HepG2 (cell line): Measurements from ENCODE around the gene KBTBD2. TPM values are rescaled to one million over a fixed set of nuclear protein-coding genes. Genes with fewer than 3 reads are reported as not detected.

ENCODE experiments used
- ATAC-seq: fragments of 200-7000 bp; cut with Tn5 transposase; 3 replicates; pipeline ENCODE4 v1.9.1; 2020; ENCODE audit warnings: mild to moderate bottlenecking, moderate library complexity
- BruUV-seq: library from RNA; stranded (reverse); fragments of 400-500 nt; replicated peaks from 2 replicates; lab custom pipeline; 2021; lab: Mats Ljungman, UMichigan
- CTCF ChIA-PET: fragments of 300-600 bp; formaldehyde crosslinking; extraction: SDS; loops from one replicate; lab custom pipeline; 2021; ENCODE audit warnings: low total read pairs, inconsistent platforms, low intra/inter-chr PET ratio; lab: Yijun Ruan, JAX
- POLR2A ChIA-PET: fragments of 350-600 bp; sonication (Branson Sonifier 250); formaldehyde crosslinking; loops from one replicate; lab custom pipeline; 2020; ENCODE audit warnings: antibody characterized with exemption, inconsistent platforms; lab: Yijun Ruan, JAX
- DNase-seq: peaks from one replicate; pipeline ENCODE4 v3.0.0-alpha.2; 2015; ENCODE audit warnings: low spot score
- FAIRE-seq: peaks from 3 replicates; lab custom pipeline; 2011; peaks lifted over from hg19 to GRCh38; lab: Jason Lieb, UNC
- H2AFZ ChIP-seq: one replicate; pipeline ENCODE4 v1.6.1; 2011; ENCODE audit warnings: low read length, inconsistent platforms
- H3K27ac ChIP-seq: fragments of 300-600 bp; 3 replicates; pipeline ENCODE4 v1.8.0; 2011; ENCODE audit warnings: mixed run types, mild to moderate bottlenecking, mixed read lengths, low read length, inconsistent platforms; ENCODE audit not compliant: insufficient read depth; ENCODE audit errors: extremely low read length
- H3K27me3 ChIP-seq, 2 experiments: fragments of 200-600 bp in 1 of 2; 2 replicates in 1 of 2; 3 replicates in 1 of 2; pipeline versions ENCODE4 v1.6.0 to v1.8.0; 2011; ENCODE audit warnings: low read length in 2 of 2, mild to moderate bottlenecking in 2 of 2, moderate library complexity in 2 of 2, inconsistent platforms in 1 of 2; ENCODE audit not compliant: insufficient read depth in 2 of 2, control insufficient read depth in 1 of 2
- H3K36me3 ChIP-seq, 2 experiments: fragments of 200-600 bp in 1 of 2; replicated peaks in 1 of 2; 2 replicates in 1 of 2; 3 replicates in 1 of 2; pipeline versions ENCODE4 v1.5.1 to v1.8.0; 2011; ENCODE audit warnings: low read length in 2 of 2, inconsistent platforms in 1 of 2; ENCODE audit not compliant: insufficient read depth in 2 of 2, control insufficient read depth in 1 of 2
- H3K4me1 ChIP-seq: 2 replicates; pipeline ENCODE4 v1.5.1; 2012; ENCODE audit warnings: low read length, inconsistent platforms; ENCODE audit not compliant: insufficient read depth
- H3K4me2 ChIP-seq: 2 replicates; pipeline ENCODE4 v1.6.0; 2011; ENCODE audit warnings: low read depth, low read length, inconsistent platforms
- H3K4me3 ChIP-seq, 3 experiments: fragments of 200-600 bp in 1 of 3; sonication (generic), shearing (Covaris generic) in 1 of 3; replicated peaks in 1 of 3; 2 replicates each; pipeline ENCODE4 v1.5.1; 2011 to 2016; ENCODE audit warnings: low read length in 3 of 3, inconsistent platforms in 2 of 3, low read depth in 2 of 3, mild to moderate bottlenecking in 2 of 3, control low read depth in 1 of 3, mixed read lengths in 1 of 3; ENCODE audit not compliant: insufficient read depth in 1 of 3
- H3K79me2 ChIP-seq: one replicate; pipeline ENCODE4 v1.6.1; 2011; ENCODE audit warnings: low read length, inconsistent platforms; ENCODE audit not compliant: insufficient read depth
- H3K9ac ChIP-seq: 2 replicates; pipeline ENCODE4 v1.6.0; 2011; ENCODE audit warnings: mild to moderate bottlenecking, low read depth, low read length, inconsistent platforms; ENCODE audit not compliant: insufficient read depth
- H3K9me3 ChIP-seq: 2 replicates; pipeline ENCODE4 v1.5.1; 2012; ENCODE audit warnings: mild to moderate bottlenecking, low read length
- H4K20me1 ChIP-seq: 2 replicates; pipeline ENCODE4 v1.6.0; 2011; ENCODE audit warnings: inconsistent platforms, mild to moderate bottlenecking, low read length, moderate library complexity; ENCODE audit not compliant: insufficient read depth
- FOSL2 ChIP-seq: sonication (generic); formaldehyde crosslinking; IDR thresholded peaks from 2 replicates; pipeline ENCODE4 v1.4.0; 2020; ENCODE audit warnings: missing genetic modification reagents
- ZNF362 ChIP-seq: sonication (generic); formaldehyde crosslinking; IDR thresholded peaks from 2 replicates; pipeline ENCODE4 v1.4.0; 2020; ENCODE audit warnings: missing genetic modification reagents, mild to moderate bottlenecking, borderline replicate concordance
- ZNF562 ChIP-seq: sonication (generic); formaldehyde crosslinking; IDR thresholded peaks from 2 replicates; pipeline ENCODE4 v1.8.0; 2022; ENCODE audit warnings: missing genetic modification reagents, borderline replicate concordance
- ZNF598 ChIP-seq: sonication (generic); formaldehyde crosslinking; IDR thresholded peaks from 2 replicates; pipeline ENCODE4 v1.5.1; 2020; ENCODE audit warnings: mild to moderate bottlenecking, missing genetic modification reagents, borderline replicate concordance
- WGBS: methylation state at CpG from one replicate; pipeline ENCODE4 v1.1.6; 2017; ENCODE audit warnings: low lambda C conversion rate; 5-methylcytosine and 5-hydroxymethylcytosine counted together
- in situ Hi-C: cut with HindIII; loops from 2 replicates; pipeline ENCODE4 v1.10.0; 2017; ENCODE audit warnings: low pct_unique_long_range_greater_than_20kb; ENCODE audit not compliant: extremely low pct_ligation_motif_present
- intact Hi-C: fragments of 100-400 bp; cut with micrococcal nuclease; formaldehyde crosslinking; loops from one replicate; pipeline ENCODE4 v1.10.0; 2022; ENCODE audit not compliant: unreplicated experiment
- polyA plus RNA-seq, 8 experiments: library from polyadenylated mRNA; depleted of rRNA in 3 of 8; stranded (reverse) in 7 of 8; unstranded in 1 of 8; fragments of >200 nt; fragmentation: Illumina TruSeq in 4 of 8; extraction: Trizol in 4 of 8; gene quantifications; 2 replicates each; pipeline versions ENCODE4 v1.2.1 to v1.2.3, GENCODE V29; 2011 to 2016; ENCODE audit warnings: low read depth in 4 of 8, missing spikeins in 1 of 8, mixed read lengths in 1 of 8; ENCODE audit not compliant: insufficient read depth in 1 of 8
- total RNA-seq, 5 experiments: library from RNA; depleted of rRNA; stranded (reverse); fragments of >200 nt; fragmentation: Illumina TruSeq; extraction: Trizol; gene quantifications; 2 replicates each; pipeline ENCODE4 v1.2.3, GENCODE V29; 2016; ENCODE audit warnings: low read depth in 1 of 5
- TF ChIP-seq, protein P1 (sequence below): sonication (generic); formaldehyde crosslinking; IDR thresholded peaks from 2 replicates; pipeline ENCODE4 v1.5.1; 2020; ENCODE audit warnings: mild to moderate bottlenecking, missing genetic modification reagents
- TF ChIP-seq, protein P2 (sequence below): sonication (generic); formaldehyde crosslinking; IDR thresholded peaks from 2 replicates; pipeline ENCODE4 v1.4.0; 2020; ENCODE audit warnings: low read depth, missing genetic modification reagents

KBTBD2 gene
- total and polyA plus RNA-seq, 2 of the 13 experiments (the other 11 are each of a cell fraction or from before 2014, with no cell fraction given), result 24.0 to 25.2 TPM

GRCh38 chr7:32929430-32930143 is 38.0 kb upstream of the KBTBD2 start:
- BruUV-seq, result no TSS peak
- Histone ChIP-seq H3K27me3 (no peaks in the 10 kb centered on the region), H4K20me1 (no peaks in the 10 kb centered on the region), H3K4me3 (no peak overlapping the region), H3K79me2 (no peaks in the 10 kb centered on the region), H3K36me3 (peaks cover 8 to 47% of the 10 kb centered on the region in 2 experiments), H3K27ac (no peak overlapping the region), H3K9ac (no peak overlapping the region), H3K4me2 (no peak overlapping the region), H3K4me1 (no peaks in the 10 kb centered on the region), H3K9me3 (no peaks in the 10 kb centered on the region), H2AFZ (no peak overlapping the region)
- DNase-seq, result no peak
- FAIRE-seq, result no peak
- intact Hi-C loops, result no loop called here
- POLR2A ChIA-PET, result no interaction called here
- ATAC-seq, result no peak
- in situ Hi-C loops, result no loop called here
- WGBS, result 90% methylated on average over 9 of the region's 13 CpGs
- CTCF ChIA-PET, result no interaction called here
- TF ChIP-seq FOSL2 (CRISPR knock-in tag) (no peak), ZNF598 (CRISPR knock-in tag) (no peak)
- TF ChIP-seq, protein P1, sequence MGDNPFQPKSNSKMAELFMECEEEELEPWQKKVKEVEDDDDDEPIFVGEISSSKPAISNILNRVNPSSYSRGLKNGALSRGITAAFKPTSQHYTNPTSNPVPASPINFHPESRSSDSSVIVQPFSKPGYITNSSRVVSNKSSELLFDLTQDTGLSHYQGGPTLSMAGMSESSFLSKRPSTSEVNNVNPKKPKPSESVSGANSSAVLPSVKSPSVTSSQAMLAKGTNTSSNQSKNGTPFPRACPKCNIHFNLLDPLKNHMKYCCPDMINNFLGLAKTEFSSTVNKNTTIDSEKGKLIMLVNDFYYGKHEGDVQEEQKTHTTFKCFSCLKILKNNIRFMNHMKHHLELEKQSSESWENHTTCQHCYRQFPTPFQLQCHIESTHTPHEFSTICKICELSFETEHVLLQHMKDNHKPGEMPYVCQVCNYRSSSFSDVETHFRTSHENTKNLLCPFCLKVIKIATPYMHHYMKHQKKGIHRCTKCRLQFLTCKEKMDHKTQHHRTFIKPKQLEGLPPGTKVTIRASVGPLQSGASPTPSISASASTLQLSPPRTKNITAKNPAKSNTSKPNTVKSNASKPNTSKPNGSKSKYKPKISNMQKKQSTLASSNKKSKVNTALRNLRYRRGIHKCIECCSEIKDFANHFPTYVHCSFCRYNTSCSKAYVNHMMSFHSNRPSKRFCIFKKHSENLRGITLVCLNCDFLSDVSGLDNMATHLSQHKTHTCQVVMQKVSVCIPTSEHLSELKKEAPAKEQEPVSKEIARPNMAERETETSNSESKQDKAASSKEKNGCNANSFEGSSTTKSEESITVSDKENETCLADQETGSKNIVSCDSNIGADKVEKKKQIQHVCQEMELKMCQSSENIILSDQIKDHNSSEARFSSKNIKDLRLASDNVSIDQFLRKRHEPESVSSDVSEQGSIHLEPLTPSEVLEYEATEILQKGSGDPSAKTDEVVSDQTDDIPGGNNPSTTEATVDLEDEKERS (CRISPR knock-in tag), result no peak

DNA sequence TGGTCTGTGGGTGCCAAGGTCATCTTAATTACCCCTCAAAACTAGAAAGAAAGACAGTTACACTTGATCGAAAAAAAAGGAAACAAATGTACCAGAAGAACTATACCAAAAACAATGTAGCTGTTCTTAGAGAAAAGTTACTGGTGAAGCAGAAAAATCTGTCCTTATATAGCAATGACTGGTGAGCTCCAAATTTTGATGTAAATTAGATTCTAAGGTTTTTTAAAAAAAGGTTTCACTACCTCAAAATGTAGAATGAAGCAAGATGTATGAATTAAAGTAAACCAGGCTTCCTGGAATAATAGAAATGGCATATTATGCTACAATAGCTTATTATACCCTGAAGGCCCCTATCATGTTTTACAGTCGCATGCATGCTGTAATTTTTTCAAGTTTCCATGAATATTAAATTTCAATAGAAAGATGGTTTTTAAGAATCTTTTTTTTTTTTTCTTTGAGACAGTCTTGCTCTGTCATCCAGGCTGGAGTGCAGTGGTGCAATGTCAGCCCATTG is 37.3 kb upstream of the KBTBD2 start:
- H3K4me2 ChIP-seq, result no peak overlapping the region
- no peaks in the 10 kb centered on the region for H4K20me1 ChIP-seq
- peaks cover 8 to 51% of the 10 kb centered on the region in 2 experiments for H3K36me3 ChIP-seq
- ChIA-PET CTCF (no interaction called here), POLR2A (no interaction called here)
- no peak overlapping the region for H3K9ac ChIP-seq
- WGBS, result 97% methylated on average over 2 of the region's 2 CpGs
- H3K27ac ChIP-seq, result no peak overlapping the region
- FAIRE-seq, result no peak
- no peak for ATAC-seq
- intact Hi-C loops (no loop called here), in situ Hi-C loops (no loop called here)
- DNase-seq, result no peak
- no peaks in the 10 kb centered on the region for H3K4me1 ChIP-seq
- H3K79me2 ChIP-seq, result no peaks in the 10 kb centered on the region
- no peaks in the 10 kb centered on the region for H3K9me3 ChIP-seq
- H3K4me3 ChIP-seq, result no peak overlapping the region
- H2AFZ ChIP-seq, result no peak overlapping the region
- H3K27me3 ChIP-seq, result no peaks in the 10 kb centered on the region
- no TSS peak for BruUV-seq
- TF ChIP-seq, protein P2, sequence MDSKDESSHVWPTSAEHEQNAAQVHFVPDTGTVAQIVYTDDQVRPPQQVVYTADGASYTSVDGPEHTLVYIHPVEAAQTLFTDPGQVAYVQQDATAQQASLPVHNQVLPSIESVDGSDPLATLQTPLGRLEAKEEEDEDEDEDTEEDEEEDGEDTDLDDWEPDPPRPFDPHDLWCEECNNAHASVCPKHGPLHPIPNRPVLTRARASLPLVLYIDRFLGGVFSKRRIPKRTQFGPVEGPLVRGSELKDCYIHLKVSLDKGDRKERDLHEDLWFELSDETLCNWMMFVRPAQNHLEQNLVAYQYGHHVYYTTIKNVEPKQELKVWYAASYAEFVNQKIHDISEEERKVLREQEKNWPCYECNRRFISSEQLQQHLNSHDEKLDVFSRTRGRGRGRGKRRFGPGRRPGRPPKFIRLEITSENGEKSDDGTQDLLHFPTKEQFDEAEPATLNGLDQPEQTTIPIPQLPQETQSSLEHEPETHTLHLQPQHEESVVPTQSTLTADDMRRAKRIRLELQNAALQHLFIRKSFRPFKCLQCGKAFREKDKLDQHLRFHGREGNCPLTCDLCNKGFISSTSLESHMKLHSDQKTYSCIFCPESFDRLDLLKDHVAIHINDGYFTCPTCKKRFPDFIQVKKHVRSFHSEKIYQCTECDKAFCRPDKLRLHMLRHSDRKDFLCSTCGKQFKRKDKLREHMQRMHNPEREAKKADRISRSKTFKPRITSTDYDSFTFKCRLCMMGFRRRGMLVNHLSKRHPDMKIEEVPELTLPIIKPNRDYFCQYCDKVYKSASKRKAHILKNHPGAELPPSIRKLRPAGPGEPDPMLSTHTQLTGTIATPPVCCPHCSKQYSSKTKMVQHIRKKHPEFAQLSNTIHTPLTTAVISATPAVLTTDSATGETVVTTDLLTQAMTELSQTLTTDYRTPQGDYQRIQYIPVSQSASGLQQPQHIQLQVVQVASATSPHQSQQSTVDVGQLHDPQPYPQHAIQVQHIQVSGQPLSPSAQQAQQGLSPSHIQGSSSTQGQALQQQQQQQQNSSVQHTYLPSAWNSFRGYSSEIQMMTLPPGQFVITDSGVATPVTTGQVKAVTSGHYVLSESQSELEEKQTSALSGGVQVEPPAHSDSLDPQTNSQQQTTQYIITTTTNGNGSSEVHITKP (CRISPR knock-in tag), result no peak
- TF ChIP-seq ZNF362 (CRISPR knock-in tag) (no peak), ZNF562 (CRISPR knock-in tag) (no peak)
